Right lobe of liver (tissue), 6 donors: Measurements from ENCODE around the gene ZNF512B. TPM values are rescaled to one million over a fixed set of nuclear protein-coding genes. Genes with fewer than 3 reads are reported as not detected.
"Not testable (repeated sequence)": the region's sequence is repeated elsewhere in the genome, so short reads cannot be mapped to it uniquely, and the experiment has no call there.

Experiments used
- ATAC-seq, 4 donors: fragments of 200-7000 bp; cut with Tn5 transposase; one replicate each; pipeline ENCODE4 v1.9.1; 2020; ENCODE audit warnings: mild to moderate bottlenecking in 4 of 4, moderate library complexity in 4 of 4
- DNase-seq, 3 donors: peaks; one replicate each; pipeline ENCODE4 v3.0.0-alpha.2; 2020
- H3K27ac ChIP-seq, 3 donors: fragments of 200-600 bp; one replicate each; pipeline ENCODE4 v1.8.0; 2022
- H3K27me3 ChIP-seq, 2 donors: fragments of 200-600 bp; one replicate each; pipeline ENCODE4 v1.8.0; 2022
- H3K36me3 ChIP-seq, 4 donors: fragments of 200-600 bp; sonication (generic) in 1 of 4; one replicate each; pipeline versions ENCODE4 v1.5.1 to v1.8.0; 2017 to 2022; ENCODE audit warnings: control low read depth in 1 of 4
- H3K4me1 ChIP-seq, 4 donors: fragments of 200-600 bp; sonication (generic) in 1 of 4; one replicate each; pipeline versions ENCODE4 v1.5.1 to v1.8.0; 2017 to 2022; ENCODE audit warnings: control low read depth in 1 of 4
- H3K4me3 ChIP-seq, 3 donors: fragments of 200-600 bp; one replicate each; pipeline ENCODE4 v1.8.0; 2022
- H3K9me3 ChIP-seq, 4 donors: fragments of 200-600 bp; sonication (generic) in 1 of 4; one replicate each; pipeline versions ENCODE4 v1.5.1 to v1.8.0; 2017 to 2022; ENCODE audit warnings: control low read depth in 1 of 4
- POLR2A ChIP-seq: fragments of 450-650 bp; IDR thresholded peaks from one replicate; pipeline ENCODE4 v1.6.1; 2017; ENCODE audit warnings: antibody characterized with exemption, mild to moderate bottlenecking
- WGBS: methylation state at CpG from one replicate; pipeline ENCODE4 v1.1.6; 2018; ENCODE audit warnings: low coverage, low lambda C conversion rate; ENCODE audit not compliant: insufficient coverage; ENCODE audit errors: missing lambda C conversion rate; 5-methylcytosine and 5-hydroxymethylcytosine counted together
- intact Hi-C, 2 donors: fragments of 100-400 bp; cut with DNase I; formaldehyde crosslinking; loops; one replicate each; pipeline versions ENCODE4 v1.11.2 to v1.14.1; 2022
- total RNA-seq, 6 experiments: library from RNA; depleted of rRNA in 2 of 6; stranded (reverse); fragments of >200 nt in 2 of 6; fragmentation: NEBNext Ultra II Directional in 3 of 6; extraction: Animal tissue kit (Norgen Biotek cat#: 25700) in 3 of 6; gene quantifications; one replicate each; pipeline versions ENCODE4 v1.1.0 to v1.2.4, GENCODE V29; 2016 to 2023
- TF ChIP-seq, protein P1 (sequence below), 4 donors: fragments of 200-600 bp in 3 of 4; fragments of 450-650 bp in 1 of 4; IDR thresholded peaks; one replicate each; pipeline versions ENCODE4 v1.5.1 to v1.8.0; 2016 to 2022; ENCODE audit warnings: antibody characterized with exemption in 4 of 4, mild to moderate bottlenecking in 2 of 4
- donor health status: DM: no; HTN: yes; CAD: no.
- donor health status: DM: no; HTN: no; CAD: no.
- donor health status: DM: no; HTN: no; CAD: no.
- donor health status: DM: no; HTN: yes; CAD: no.
- donor health status: DM: no; HTN: yes; CAD: no.

ZNF512B gene
- total RNA-seq, 6 experiments from 2014 or later: 10.8 to 16.8 (median 14.0) TPM

DNA sequence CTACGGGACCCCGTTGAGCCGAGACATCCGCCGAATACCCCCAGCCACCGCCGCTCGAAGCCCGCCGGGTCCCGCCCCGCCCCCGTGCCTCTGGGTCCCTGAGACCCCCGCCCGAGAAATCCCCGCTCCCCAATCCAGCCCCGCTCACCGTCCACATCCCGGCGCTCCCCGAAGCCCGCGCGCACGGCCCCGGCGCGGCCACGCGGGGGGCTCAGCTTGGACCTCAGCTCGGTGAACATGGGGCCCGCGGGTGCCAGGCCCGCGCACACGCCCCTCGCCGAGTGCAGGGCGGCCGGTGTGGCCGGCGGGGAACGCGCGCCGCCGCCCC is 9.5 kb upstream of the ZNF512B start:
- peak overlapping the region; percentile 54 to 65 (median 63) for H3K4me3 ChIP-seq
- DNase-seq: peak in 1 of 3 donors; percentile 36
- no peak for ATAC-seq
- no peak for TF ChIP-seq POLR2A
- TF ChIP-seq, protein P1, sequence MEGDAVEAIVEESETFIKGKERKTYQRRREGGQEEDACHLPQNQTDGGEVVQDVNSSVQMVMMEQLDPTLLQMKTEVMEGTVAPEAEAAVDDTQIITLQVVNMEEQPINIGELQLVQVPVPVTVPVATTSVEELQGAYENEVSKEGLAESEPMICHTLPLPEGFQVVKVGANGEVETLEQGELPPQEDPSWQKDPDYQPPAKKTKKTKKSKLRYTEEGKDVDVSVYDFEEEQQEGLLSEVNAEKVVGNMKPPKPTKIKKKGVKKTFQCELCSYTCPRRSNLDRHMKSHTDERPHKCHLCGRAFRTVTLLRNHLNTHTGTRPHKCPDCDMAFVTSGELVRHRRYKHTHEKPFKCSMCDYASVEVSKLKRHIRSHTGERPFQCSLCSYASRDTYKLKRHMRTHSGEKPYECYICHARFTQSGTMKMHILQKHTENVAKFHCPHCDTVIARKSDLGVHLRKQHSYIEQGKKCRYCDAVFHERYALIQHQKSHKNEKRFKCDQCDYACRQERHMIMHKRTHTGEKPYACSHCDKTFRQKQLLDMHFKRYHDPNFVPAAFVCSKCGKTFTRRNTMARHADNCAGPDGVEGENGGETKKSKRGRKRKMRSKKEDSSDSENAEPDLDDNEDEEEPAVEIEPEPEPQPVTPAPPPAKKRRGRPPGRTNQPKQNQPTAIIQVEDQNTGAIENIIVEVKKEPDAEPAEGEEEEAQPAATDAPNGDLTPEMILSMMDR (IDR thresholded peaks at IDR 0.05): no peak
- H3K4me1 ChIP-seq: peaks cover 0 to 32% (median 14%) of the 10 kb centered on the region in 4 donors
- H3K27me3 ChIP-seq: no peaks in the 10 kb centered on the region
- peak overlapping the region in 2 of 3 donors; percentile 47 to 51 for H3K27ac ChIP-seq
- no peaks in the 10 kb centered on the region for H3K9me3 ChIP-seq
- 0% methylated on average over 1 of the region's 47 CpGs for WGBS
- peaks cover 0 to 8% (median under 1%) of the 10 kb centered on the region in 4 donors for H3K36me3 ChIP-seq
- intact Hi-C loops: loop anchor here (10.0 kb wide), 2 partner anchors 434 to 444 kb away; partner anchors contain the start of genes PTK6 (in 1 of the 2) and SRMS (in 1 of the 2)

DNA sequence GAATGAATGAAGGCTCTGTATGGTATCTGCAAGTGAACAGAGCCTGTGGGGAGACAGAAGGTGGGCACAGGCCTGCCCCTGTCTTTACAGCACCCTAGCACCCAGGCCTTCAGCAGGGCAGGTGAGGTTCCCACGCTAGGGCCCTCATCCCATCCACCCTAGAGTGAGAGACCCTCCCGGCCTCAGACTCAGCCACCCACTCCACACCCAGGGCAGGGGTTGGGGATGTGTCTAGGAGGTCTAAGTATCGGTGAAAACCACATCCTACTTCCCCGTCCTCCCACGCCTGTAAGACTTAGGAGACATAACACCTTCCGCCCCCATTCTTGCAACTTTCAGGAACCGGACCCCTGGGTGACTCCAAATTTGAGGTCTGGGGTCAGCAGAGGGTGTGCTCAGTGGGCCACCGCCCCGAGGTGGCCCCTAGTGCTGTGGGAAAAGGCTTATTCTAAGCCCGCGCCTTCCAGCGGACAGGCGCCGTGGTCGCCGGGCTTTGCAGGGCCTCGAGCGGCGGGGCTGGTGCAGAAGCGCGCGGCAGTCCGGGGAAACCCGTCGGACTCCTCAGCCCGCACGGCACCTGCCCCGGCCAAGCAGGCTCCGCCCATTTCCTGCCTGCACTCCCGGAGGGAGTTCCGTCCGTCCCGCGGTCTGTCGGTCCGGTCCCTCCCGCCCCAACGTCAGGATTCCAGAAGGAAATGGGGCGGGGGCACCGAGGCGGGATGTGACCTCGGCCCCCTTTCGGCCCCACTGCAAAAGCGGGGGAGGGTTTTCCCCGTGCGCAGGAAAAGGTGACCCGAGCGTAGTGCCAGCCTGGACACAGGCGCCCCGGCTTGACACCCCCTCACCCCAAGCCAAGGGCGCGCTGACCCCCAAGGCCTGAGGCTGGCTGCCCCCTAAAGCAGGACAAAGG is 8.8 kb upstream of the ZNF512B start:
- Histone ChIP-seq H3K9me3 (no peaks in the 10 kb centered on the region), H3K36me3 (peaks cover 0 to 5% (median 0%) of the 10 kb centered on the region in 4 donors), H3K27ac (peak overlapping the region; percentile 15 to 51 (median 47)), H3K4me1 (peaks cover 0 to 35% (median 16%) of the 10 kb centered on the region in 4 donors), H3K4me3 (peak overlapping the region; percentile 54 to 65 (median 63)), H3K27me3 (no peaks in the 10 kb centered on the region)
- peak; percentile 76 for TF ChIP-seq POLR2A
- TF ChIP-seq, protein P1 (IDR thresholded peaks at IDR 0.05): no peak
- DNase-seq: peak; percentile 87 to 92 (median 87)
- intact Hi-C loops: loop anchor here (10.0 kb wide), 2 partner anchors 434 to 444 kb away; partner anchors contain the start of genes PTK6 (in 1 of the 2) and SRMS (in 1 of the 2)
- ATAC-seq: peak; percentile 47 to 63 (median 58)
- WGBS: 3% methylated on average over 19 of the region's 52 CpGs

DNA sequence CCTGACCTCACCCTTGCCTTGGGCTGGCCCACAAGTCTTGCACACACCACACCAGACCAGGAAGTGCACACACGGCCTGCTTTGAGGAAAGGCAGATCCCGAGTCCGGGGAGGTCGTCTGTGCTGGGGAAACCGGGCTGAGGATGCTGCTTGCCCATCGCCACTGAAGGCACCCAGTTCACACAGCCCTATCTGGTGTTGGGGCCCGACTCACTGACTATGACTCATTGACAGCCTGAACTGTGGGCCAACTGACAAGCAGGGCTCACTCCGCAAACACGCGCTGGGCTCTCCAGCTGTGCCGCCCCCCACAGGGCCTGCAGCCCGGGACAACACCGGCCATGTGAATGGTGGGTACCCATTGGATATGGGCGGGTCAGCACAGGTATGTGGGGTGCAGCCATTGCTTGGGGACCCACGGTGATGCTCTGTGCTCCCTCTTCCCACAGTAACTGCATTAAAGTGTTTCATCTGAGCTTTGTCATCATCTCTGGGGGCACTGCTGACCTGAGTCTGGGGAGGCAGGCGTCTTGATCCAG is 8.1 kb upstream of the ZNF512B start:
- 47% methylated on average over 3 of the region's 16 CpGs for WGBS
- DNase-seq: peak in 2 of 3 donors; percentile 48 to 56
- Histone ChIP-seq H3K36me3 (peaks cover 0 to 2% (median 0%) of the 10 kb centered on the region in 4 donors), H3K9me3 (no peaks in the 10 kb centered on the region), H3K4me1 (peaks cover 0 to 35% (median 16%) of the 10 kb centered on the region in 4 donors), H3K27ac (no peak overlapping the region), H3K27me3 (no peaks in the 10 kb centered on the region), H3K4me3 (no peak overlapping the region)
- peak in 1 of 4 donors; percentile 7 for ATAC-seq
- intact Hi-C loops: loop anchor here (10.0 kb wide), 2 partner anchors 433 to 443 kb away; partner anchors contain the start of genes PTK6 (in 1 of the 2) and SRMS (in 1 of the 2)
- TF ChIP-seq, protein P1 (IDR thresholded peaks at IDR 0.05): no peak
- TF ChIP-seq POLR2A: no peak

DNA sequence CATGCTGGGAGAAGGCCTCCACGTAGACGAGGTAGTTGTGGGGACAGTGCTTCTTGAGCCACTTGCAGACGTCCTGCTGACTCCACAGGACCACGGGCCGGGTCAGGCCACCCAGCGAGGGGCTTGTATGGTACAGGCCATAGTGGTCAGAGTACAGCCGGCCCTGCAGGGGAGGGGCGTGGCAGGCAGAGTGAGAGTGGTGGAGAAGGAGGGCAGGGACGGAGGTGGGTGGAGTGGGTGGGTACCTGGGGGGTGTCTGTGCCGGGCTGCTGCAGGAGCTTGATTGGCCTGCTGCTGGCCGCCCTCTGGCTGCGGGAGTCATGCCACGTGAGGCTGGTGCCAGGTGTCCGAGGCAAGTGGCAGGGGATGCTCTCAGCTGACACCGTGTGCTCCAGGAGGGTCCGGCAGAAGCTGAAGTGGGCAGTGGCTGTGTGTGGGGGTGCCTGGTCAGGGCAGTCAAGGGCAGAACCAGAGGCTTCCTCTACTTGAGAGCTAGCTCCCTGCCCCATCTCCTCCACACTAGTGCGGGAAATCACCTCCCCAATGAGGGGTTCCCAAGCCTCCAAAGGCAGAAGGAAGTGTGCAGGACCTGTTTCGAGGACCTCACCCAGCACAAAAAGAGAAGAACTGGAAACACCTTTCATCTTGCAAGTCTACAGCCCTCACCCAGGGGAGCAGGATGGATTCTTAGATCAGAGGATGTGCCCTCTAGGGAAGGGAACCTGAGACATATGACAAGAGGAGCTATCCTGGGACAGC is 7.4 kb upstream of the ZNF512B start:
- H3K9me3 ChIP-seq: no peaks in the 10 kb centered on the region
- H3K4me1 ChIP-seq: peaks cover 0 to 31% (median 14%) of the 10 kb centered on the region in 4 donors
- no peak overlapping the region for H3K4me3 ChIP-seq
- ATAC-seq (no peak), DNase-seq (peak in 1 of 3 donors; percentile 54)
- WGBS: 50% methylated on average over 4 of the region's 18 CpGs
- no peaks in the 10 kb centered on the region for H3K27me3 ChIP-seq
- no peaks in the 10 kb centered on the region for H3K36me3 ChIP-seq
- no peak overlapping the region for H3K27ac ChIP-seq
- TF ChIP-seq, protein P1 (IDR thresholded peaks at IDR 0.05): no peak
- TF ChIP-seq POLR2A: no peak
- intact Hi-C loops: loop anchor here (10.0 kb wide), 2 partner anchors 432 to 442 kb away; partner anchors contain the start of genes PTK6 (in 1 of the 2) and SRMS (in 1 of the 2)

DNA sequence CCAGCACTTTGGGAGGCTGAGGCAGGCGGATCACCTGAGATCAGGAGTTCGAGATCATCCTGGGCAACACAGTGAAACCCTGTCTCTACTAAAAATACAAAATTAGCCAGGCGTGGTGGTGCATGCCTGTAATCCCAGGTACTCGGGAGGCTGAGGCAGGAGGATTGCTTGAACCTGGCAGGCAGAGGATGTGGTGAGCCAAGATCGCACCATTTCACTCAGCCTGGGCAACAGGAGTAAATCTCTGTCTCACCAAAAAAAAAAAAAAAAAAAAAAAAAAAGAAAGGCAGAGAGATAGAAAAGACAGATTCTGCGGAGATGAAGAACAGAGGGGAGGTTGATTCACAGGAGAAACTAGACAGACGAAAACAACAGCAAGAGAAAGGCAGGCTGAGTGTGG is 6.8 kb upstream of the ZNF512B start:
- not testable (repeated sequence) for H3K27me3 ChIP-seq, H3K9me3 ChIP-seq, H3K4me3 ChIP-seq, ATAC-seq, H3K36me3 ChIP-seq, H3K27ac ChIP-seq, DNase-seq
- H3K4me1 ChIP-seq: peaks cover 0 to 25% (median 10%) of the 10 kb centered on the region in 4 donors
- intact Hi-C loops: loop anchor here (10.0 kb wide), 2 partner anchors 432 to 442 kb away; partner anchors contain the start of genes PTK6 (in 1 of the 2) and SRMS (in 1 of the 2)
- 72% methylated on average over 4 of the region's 7 CpGs for WGBS
